K562 (cell line): ENCODE measurements around the gene GABPB2.

Experiments
- CTCF ChIP-seq, 3 experiments: IDR thresholded peaks in 2 of 3; conservative IDR thresholded peaks in 1 of 3; 2 replicates each; pipeline ENCODE4 v1.5.1; 2011 to 2012; ENCODE audit warnings: low read length in 3 of 3, mild to moderate bottlenecking in 3 of 3, control low read depth in 2 of 3, improper control_type of control experiment in 1 of 3, inconsistent platforms in 1 of 3, low read depth in 1 of 3, mixed read lengths in 1 of 3, moderate library complexity in 1 of 3; ENCODE audit not compliant: insufficient read depth in 2 of 3
- EWSR1 ChIP-seq: fragments of 450-650 bp; IDR thresholded peaks from 2 replicates; pipeline ENCODE4 v1.6.1; 2018; ENCODE audit warnings: borderline replicate concordance, mild to moderate bottlenecking, low read depth, moderate library complexity; ENCODE audit not compliant: partially characterized antibody
- FOXO4 ChIP-seq: fragments of 450-650 bp; formaldehyde crosslinking; IDR thresholded peaks from 2 replicates; pipeline ENCODE4 v1.4.0; 2020; ENCODE audit warnings: mild to moderate bottlenecking, moderate library complexity
- MXI1 ChIP-seq: IDR thresholded peaks from 2 replicates; pipeline ENCODE4 v1.6.1; 2011; ENCODE audit warnings: low read depth, mild to moderate bottlenecking, improper control_type of control experiment, low read length
- OTX1 ChIP-seq: fragments of 450-650 bp; formaldehyde crosslinking; IDR thresholded peaks from 2 replicates; pipeline ENCODE4 v1.4.0; 2022; ENCODE audit warnings: mild to moderate bottlenecking
- SIN3A ChIP-seq, 2 experiments: fragments of 150-350 bp in 1 of 2; IDR thresholded peaks; 2 replicates each; pipeline ENCODE4 v1.6.1; 2011 to 2016; ENCODE audit warnings: borderline replicate concordance in 2 of 2, low read depth in 2 of 2, low read length in 2 of 2, mild to moderate bottlenecking in 2 of 2, moderate library complexity in 2 of 2; ENCODE audit not compliant: control insufficient read depth in 1 of 2
- ZBTB1 ChIP-seq: sonication (generic); formaldehyde crosslinking; IDR thresholded peaks from 2 replicates; pipeline ENCODE4 v1.8.1; 2023; ENCODE audit warnings: missing genetic modification reagents, low read depth, mild to moderate bottlenecking, borderline replicate concordance
- ZBTB26 ChIP-seq: fragments of 450-650 bp; formaldehyde crosslinking; IDR thresholded peaks from 2 replicates; pipeline ENCODE4 v1.4.0; 2022; ENCODE audit warnings: missing genetic modification characterization

DNA sequence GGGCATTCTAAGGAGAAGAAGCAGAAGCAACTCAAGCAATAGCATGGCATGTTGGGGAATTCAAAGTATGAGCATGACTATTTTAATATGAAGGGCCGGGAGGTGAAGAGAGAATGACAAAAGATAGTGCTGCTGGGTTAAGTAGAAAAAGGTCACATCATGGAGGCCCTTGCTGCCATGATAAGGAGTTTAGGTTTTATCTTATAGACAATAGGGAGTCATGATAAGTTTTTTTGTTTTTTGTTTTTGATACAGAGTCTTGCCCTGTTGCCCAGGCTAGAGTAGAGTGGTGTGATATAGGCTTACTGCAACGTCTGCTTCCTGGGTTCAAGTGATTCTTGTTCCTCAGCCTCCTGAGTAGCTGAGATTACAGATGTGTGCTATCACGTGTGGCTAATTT, 31.0 kb upstream of the GABPB2 start:
- TF ChIP-seq ZBTB26 (no peak), OTX1 (CRISPR knock-in tag) (no peak), SIN3A (IDR thresholded peaks at IDR 0.05; ENCODE audit: borderline replicate concordance in 2 of 2, control insufficient read depth in 1 of 2, low read depth in 2 of 2, low read length in 2 of 2) (no peak), MXI1 (no peak), CTCF (IDR thresholded peaks at IDR 0.05 in 2 of 3, conservative IDR thresholded peaks at IDR 0.05 in 1 of 3; ENCODE audit: insufficient read depth in 2 of 3, low read depth in 1 of 3, low read length in 3 of 3) (no peak), EWSR1 (no peak), FOXO4 (CRISPR knock-in tag) (no peak), ZBTB1 (CRISPR knock-in tag) (no peak)
